GM21528 (cell line): Measurements from ENCODE around the gene GNL3L.
"Not testable (repeated sequence)": the region's sequence is repeated elsewhere in the genome, so short reads cannot be mapped to it uniquely, and the experiment has no call there.

Experiments used
- ATAC-seq: cut with Tn5 transposase; IDR thresholded peaks from one replicate; pipeline ENCODE4 v1.9.1; 2021; ENCODE audit warnings: mild to moderate bottlenecking, moderate library complexity; ENCODE audit not compliant: unreplicated experiment, low FRiP score

Gene GNL3L

GRCh38 chrX:54551801-54552200 is 21.8 kb downstream of the GNL3L start:
- no peak for ATAC-seq

- not testable (repeated sequence) for ATAC-seq
Measured at GRCh38 chrX:54555006-54555405, 25.0 kb downstream of the GNL3L start.

GRCh38 chrX:54560411-54560810 is 30.4 kb downstream of the GNL3L start:
- ATAC-seq = no peak

GRCh38 chrX:54561622-54562021 is 31.6 kb downstream of the GNL3L start:
- no peak for ATAC-seq

GRCh38 chrX:54564936-54565335 is 34.9 kb downstream of the GNL3L start:
- no peak for ATAC-seq

- ATAC-seq = no peak
Measured at GRCh38 chrX:54570332-54570731, 40.3 kb downstream of the GNL3L start.

GRCh38 chrX:54572641-54573040 is 42.6 kb downstream of the GNL3L start:
- not testable (repeated sequence) for ATAC-seq

GRCh38 chrX:54597728-54598127 is 67.7 kb downstream of the GNL3L start:
- no peak for ATAC-seq

- ATAC-seq = no peak
Measured at GRCh38 chrX:54602563-54602962, 72.5 kb downstream of the GNL3L start.
